GM18870 (cell line): ENCODE results near the gene CYFIP1.
"Not testable (repeated sequence)": the region's sequence is repeated elsewhere in the genome, so short reads cannot be mapped to it uniquely, and the experiment has no call there.

Source experiments
- ATAC-seq: cut with Tn5 transposase; IDR thresholded peaks from one replicate; pipeline ENCODE4 v1.9.1; 2021; ENCODE audit warnings: moderate library complexity; ENCODE audit not compliant: unreplicated experiment

Gene CYFIP1

GRCh38 chr15:22980189-22981050 lies at the start of gene CYFIP1:
TSS of gene CYFIP1 (minus strand) at chr15:22980368. CDS start at chr15:22947285, 33,083 bp downstream.
- no peak for ATAC-seq

GRCh38 chr15:23026218-23026617 lies 46.0 kb upstream of the CYFIP1 start:
- no peak for ATAC-seq

GRCh38 chr15:23022156-23022555 lies 42.0 kb upstream of the CYFIP1 start:
- no peak for ATAC-seq

- ATAC-seq = no peak
These were observed 34.3 kb upstream of the CYFIP1 start for GRCh38 chr15:23014394-23015000.

- no peak for ATAC-seq
These were observed 33.5 kb upstream of the CYFIP1 start for GRCh38 chr15:23013681-23014080.

GRCh38 chr15:23012616-23013015 lies 32.4 kb upstream of the CYFIP1 start:
- ATAC-seq = not testable (repeated sequence)

- no peak for ATAC-seq
These were observed 23.6 kb upstream of the CYFIP1 start for GRCh38 chr15:23003736-23004135.

- ATAC-seq = no peak
These were observed 22.8 kb upstream of the CYFIP1 start for GRCh38 chr15:23002920-23003319.

- ATAC-seq = no peak
These were observed 15.6 kb upstream of the CYFIP1 start for GRCh38 chr15:22995795-22996194.

- ATAC-seq = no peak
These were observed 11.8 kb upstream of the CYFIP1 start for GRCh38 chr15:22992024-22992326.

GRCh38 chr15:22989576-22990477 lies 9.7 kb upstream of the CYFIP1 start:
- no peak for ATAC-seq

GRCh38 chr15:22988811-22989210 lies 8.6 kb upstream of the CYFIP1 start:
- ATAC-seq = no peak

GRCh38 chr15:22981931-22982330 lies 1.8 kb upstream of the CYFIP1 start:
- ATAC-seq = not testable (repeated sequence)

GRCh38 chr15:22981051-22981840 lies 1.1 kb upstream of the CYFIP1 start:
- ATAC-seq = no peak

- peak; percentile 53 for ATAC-seq
These were observed 655 bp downstream of the CYFIP1 start for GRCh38 chr15:22979238-22980188.

GRCh38 chr15:22978691-22979237 lies 1.4 kb downstream of the CYFIP1 start:
- ATAC-seq = peak; percentile 41

- no peak for ATAC-seq
These were observed 5.4 kb downstream of the CYFIP1 start for GRCh38 chr15:22974745-22975144.

- no peak for ATAC-seq
These were observed 6.2 kb downstream of the CYFIP1 start for GRCh38 chr15:22973987-22974386.

- ATAC-seq = peak; percentile 96
These were observed 6.9 kb downstream of the CYFIP1 start for GRCh38 chr15:22973286-22973685.
